HT-29 (cell line): ENCODE results near the gene DCTN1. TPM values are rescaled to one million over a fixed set of nuclear protein-coding genes. Genes with fewer than 3 reads are reported as not detected.

ENCODE experiments used
- DNase-seq: peaks from one replicate; pipeline ENCODE4 v3.0.0-alpha.2; 2015; ENCODE audit warnings: low spot score
- small RNA-seq: library from RNA; depleted of rRNA; stranded (forward); fragments of <200 nt; gene quantifications from one replicate; pipeline ENCODE3, GENCODE V24; 2014
- total RNA-seq: library from RNA; depleted of rRNA; stranded (reverse); fragments of >200 nt; shearing (Covaris generic); gene quantifications from 2 replicates; pipeline ENCODE4 v1.2.3, GENCODE V29; 2014; rRNA removed

Gene DCTN1
- total RNA-seq, 1 experiment from 2014 or later: 52.5 TPM

DNA sequence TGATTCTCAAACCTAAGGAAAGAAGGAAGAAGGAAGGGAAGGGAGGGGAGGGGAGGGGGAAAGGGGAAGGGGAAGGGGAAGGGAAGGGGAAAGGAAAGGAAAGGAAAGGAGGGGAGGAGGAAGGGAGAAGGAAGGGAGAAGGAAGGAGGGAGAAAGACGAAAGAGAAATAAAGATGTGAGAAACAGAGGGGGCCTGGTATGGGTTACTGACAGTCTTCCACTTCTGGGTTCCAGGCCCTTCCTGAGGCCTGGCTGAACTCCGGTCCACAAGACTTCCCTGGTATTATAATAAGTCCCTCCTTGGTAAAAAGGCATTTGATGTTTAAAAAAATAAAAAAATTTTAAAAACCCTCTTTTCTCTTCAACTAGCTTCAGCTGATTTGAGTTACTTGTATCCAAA is 54.3 kb downstream of the DCTN1 start:
- no peak for DNase-seq

GRCh38 chr2:74321737-74322136 is 58.4 kb downstream of the DCTN1 start:
- no peak for DNase-seq

DNA sequence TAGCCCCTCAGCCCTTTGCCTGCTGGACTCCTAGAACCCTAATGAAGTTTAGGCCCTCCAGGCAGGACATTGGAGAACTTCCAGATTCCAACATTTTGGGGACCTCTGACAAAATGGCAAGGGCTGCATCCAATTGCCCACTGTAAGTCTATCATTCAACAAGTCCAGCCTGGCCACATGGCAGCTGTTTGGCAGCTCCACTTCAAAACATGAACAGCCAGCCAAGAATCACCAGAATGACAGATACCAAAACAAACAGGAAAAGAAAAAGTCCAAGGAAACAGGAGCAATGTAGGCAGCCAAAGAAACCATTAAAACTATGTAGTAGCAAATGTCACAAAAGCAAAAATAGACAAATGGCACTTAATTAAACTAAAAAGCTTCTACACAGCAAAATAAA is 62.4 kb downstream of the DCTN1 start:
- no peak for DNase-seq

- no peak for DNase-seq
Measured at GRCh38 chr2:74316627-74317295, 63.4 kb downstream of the DCTN1 start.

DNA sequence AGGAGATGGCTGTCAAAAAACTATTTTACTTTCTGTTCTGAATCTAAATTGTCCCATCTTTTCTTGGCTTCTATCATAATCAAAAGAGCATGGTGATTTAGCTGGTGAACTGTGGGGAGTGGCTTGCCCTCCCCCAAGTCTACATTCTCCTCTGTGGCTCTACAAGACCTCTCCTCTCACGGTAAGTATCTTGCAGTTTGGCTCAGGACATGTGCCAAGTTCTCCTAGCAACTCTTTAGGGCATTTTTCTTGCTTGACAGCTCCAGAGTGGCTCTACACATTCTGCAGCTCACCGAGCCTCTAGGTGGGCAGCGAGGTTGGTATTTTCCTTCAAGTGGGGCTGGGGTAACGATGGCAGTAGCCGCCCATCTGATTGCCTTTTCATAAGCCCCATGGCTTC is 66.0 kb downstream of the DCTN1 start:
- DNase-seq: no peak

DNA sequence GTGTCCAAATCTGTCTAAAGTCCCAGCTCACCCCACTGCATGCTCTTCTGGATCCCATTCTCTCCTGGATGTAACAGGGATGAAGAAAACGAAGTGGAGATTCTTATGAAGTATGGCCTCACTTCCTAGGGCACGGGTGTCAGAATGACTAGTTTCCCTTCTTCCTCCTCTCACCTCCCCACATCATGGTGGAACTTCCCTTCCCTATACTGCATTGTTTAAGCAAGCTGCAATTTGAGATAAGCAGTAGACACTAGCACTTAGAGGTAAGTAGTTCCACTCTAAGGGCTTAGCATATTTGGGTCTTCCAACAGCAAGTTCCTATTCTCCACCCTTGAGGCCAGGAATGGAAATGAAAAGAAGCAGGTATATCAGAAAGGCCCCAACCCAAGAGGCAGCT is 66.6 kb downstream of the DCTN1 start:
- no peak for DNase-seq

GRCh38 chr2:74312913-74313312 is 67.2 kb downstream of the DCTN1 start:
- no peak for DNase-seq

Small RNAs within 50 kb of the gene (small RNA-seq; reads per million reads assigned to genes)
- gene RNU6-542P (not detected), gene TAF13P2 (not detected)

Other genes starting within 250 kb of the DCTN1 start
- 24.6 and 31.9 TPM in 2 replicates for gene BOLA3, start 232.4 kb downstream of the DCTN1 start, total RNA-seq
- gene MOB1A, start 201.4 kb downstream of the DCTN1 start, total RNA-seq: 31.4 and 38.9 TPM in 2 replicates
- 180 TPM in 2 replicates for gene MTHFD2, start 181.7 kb downstream of the DCTN1 start, total RNA-seq
- 0.36 TPM in 1 of 2 replicates, not detected in the other for gene SLC4A5, start 36.9 kb downstream of the DCTN1 start, total RNA-seq
- gene C2orf81, start 41.3 kb upstream of the DCTN1 start, total RNA-seq: 3.2 and 3.9 TPM in 2 replicates
- gene WDR54, start 41.4 kb upstream of the DCTN1 start, total RNA-seq: 50.8 and 52.3 TPM in 2 replicates
- gene RTKN, start 61.6 kb upstream of the DCTN1 start, total RNA-seq: 115 and 128 TPM in 2 replicates
- 26.0 and 34.6 TPM in 2 replicates for gene INO80B, start 74.8 kb upstream of the DCTN1 start, total RNA-seq
- gene WBP1, start 78.1 kb upstream of the DCTN1 start, total RNA-seq: 71.2 and 76.1 TPM in 2 replicates
- 84.7 and 91.9 TPM in 2 replicates for gene MOGS, start 85.1 kb upstream of the DCTN1 start, total RNA-seq
- gene MRPL53, start 92.4 kb upstream of the DCTN1 start, total RNA-seq: 39.4 and 55.2 TPM in 2 replicates
- gene CCDC142, start 102.7 kb upstream of the DCTN1 start, total RNA-seq: 26.7 and 31.9 TPM in 2 replicates
- gene TTC31, start 102.8 kb upstream of the DCTN1 start, total RNA-seq: 12.8 and 13.4 TPM in 2 replicates
- gene LBX2, start 119.3 kb upstream of the DCTN1 start, total RNA-seq: 4.8 and 5.0 TPM in 2 replicates
- gene PCGF1, start 127.4 kb upstream of the DCTN1 start, total RNA-seq: 17.2 and 20.1 TPM in 2 replicates
- 0.08 TPM in 1 of 2 replicates, not detected in the other for gene TLX2, start 134.1 kb upstream of the DCTN1 start, total RNA-seq
- gene DQX1, start 145.9 kb upstream of the DCTN1 start, total RNA-seq: 0.47 and 1.3 TPM in 2 replicates
- 222 and 224 TPM in 2 replicates for gene AUP1, start 149.4 kb upstream of the DCTN1 start, total RNA-seq
- 44.7 and 49.2 TPM in 2 replicates for gene HTRA2, start 149.6 kb upstream of the DCTN1 start, total RNA-seq
- gene LOXL3, start 173.6 kb upstream of the DCTN1 start, total RNA-seq: 0.74 and 2.2 TPM in 2 replicates
- 17.9 and 18.3 TPM in 2 replicates for gene DOK1, start 174.4 kb upstream of the DCTN1 start, total RNA-seq